SK-N-SH (cell line): Measurements from ENCODE around the gene PTPRD. TPM values are rescaled to one million over a fixed set of nuclear protein-coding genes. Genes with fewer than 3 reads are reported as not detected.

Experiments
- CTCF ChIA-PET: fragments of 300-600, 350-600 bp; formaldehyde crosslinking; extraction: SDS; loops from one replicate; lab custom pipeline; 2021; lab: Yijun Ruan, JAX
- POLR2A ChIA-PET: fragments of 350-600 bp; sonication (Branson Sonifier 250); formaldehyde crosslinking; extraction: SDS; loops from one replicate; lab custom pipeline; 2020; ENCODE audit warnings: antibody characterized with exemption, inconsistent platforms; lab: Yijun Ruan, JAX
- DNase-seq: peaks from one replicate; pipeline ENCODE4 v3.0.0; 2012
- H2AFZ ChIP-seq: fragments of 200-600 bp; sonication (generic); 2 replicates; pipeline ENCODE4 v1.8.1; 2016; ENCODE audit warnings: antibody characterized with exemption, mild to moderate bottlenecking, low read depth
- H3F3A ChIP-seq: fragments of 200-600 bp; sonication (generic); replicated peaks from 2 replicates; pipeline ENCODE3; 2016; ENCODE audit warnings: antibody characterized with exemption, mild to moderate bottlenecking; ENCODE audit not compliant: insufficient read depth
- H3K27ac ChIP-seq, 2 experiments: fragments of 200-500 bp in 1 of 2; fragments of 200-600 bp in 1 of 2; sonication (Bioruptor generic) in 1 of 2; sonication (generic), shearing (Covaris generic) in 1 of 2; 2 replicates each; pipeline versions ENCODE4 v1.5.1 to v1.6.1; 2014 to 2016; ENCODE audit warnings: low read depth in 2 of 2, inconsistent platforms in 1 of 2, low read length in 1 of 2, mild to moderate bottlenecking in 1 of 2, mixed read lengths in 1 of 2
- H3K27me3 ChIP-seq: fragments of 200-600 bp; sonication (generic), shearing (Covaris generic); 2 replicates; pipeline ENCODE4 v1.6.1; 2016; ENCODE audit warnings: mixed run types; ENCODE audit not compliant: insufficient read depth
- H3K36me3 ChIP-seq, 2 experiments: fragments of 200-500 bp in 1 of 2; fragments of 200-600 bp in 1 of 2; sonication (Bioruptor generic) in 1 of 2; sonication (generic) in 1 of 2; replicated peaks in 1 of 2; 2 replicates each; pipeline versions ENCODE3 to v1.5.1; 2014 to 2016; ENCODE audit warnings: low read length in 1 of 2, mild to moderate bottlenecking in 1 of 2; ENCODE audit not compliant: insufficient read depth in 2 of 2, control insufficient read depth in 1 of 2
- H3K4me1 ChIP-seq, 2 experiments: fragments of 200-500 bp in 1 of 2; fragments of 200-600 bp in 1 of 2; sonication (Bioruptor generic) in 1 of 2; sonication (generic), shearing (Covaris generic) in 1 of 2; 2 replicates each; pipeline versions ENCODE4 v1.5.1 to v1.6.1; 2014 to 2016; ENCODE audit warnings: low read depth in 1 of 2, low read length in 1 of 2, mixed run types in 1 of 2; ENCODE audit not compliant: insufficient read depth in 2 of 2, control insufficient read depth in 1 of 2
- H3K4me2 ChIP-seq: fragments of 200-600 bp; sonication (generic), shearing (Covaris generic); 2 replicates; pipeline ENCODE4 v1.6.1; 2017; ENCODE audit warnings: mixed run types
- H3K4me3 ChIP-seq, 2 experiments: fragments of 200-500 bp in 1 of 2; fragments of 200-600 bp in 1 of 2; sonication (Bioruptor generic) in 1 of 2; sonication (generic), shearing (Covaris generic) in 1 of 2; 2 replicates each; pipeline versions ENCODE4 v1.5.1 to v1.8.1; 2014 to 2016; ENCODE audit warnings: low read depth in 2 of 2, inconsistent platforms in 1 of 2, low read length in 1 of 2, mild to moderate bottlenecking in 1 of 2, mixed read lengths in 1 of 2, moderate library complexity in 1 of 2
- H3K79me2 ChIP-seq: fragments of 200-600 bp; sonication (generic); 2 replicates; pipeline ENCODE4 v1.8.1; 2017; ENCODE audit warnings: mild to moderate bottlenecking; ENCODE audit not compliant: insufficient read depth
- H3K9ac ChIP-seq: fragments of 200-600 bp; sonication (generic); 2 replicates; pipeline ENCODE4 v1.6.1; 2017; ENCODE audit warnings: mixed run types
- H3K9me2 ChIP-seq: fragments of 200-600 bp; sonication (generic); 2 replicates; pipeline ENCODE4 v1.6.1; 2017; ENCODE audit warnings: mixed run types
- H3K9me3 ChIP-seq: fragments of 200-600 bp; sonication (generic); 2 replicates; pipeline ENCODE4 v1.6.1; 2017; ENCODE audit warnings: mixed run types, mild to moderate bottlenecking, moderate library complexity
- H4K20me1 ChIP-seq: fragments of 200-600 bp; sonication (generic); 2 replicates; pipeline ENCODE4 v1.6.1; 2017; ENCODE audit warnings: mild to moderate bottlenecking, mixed run types; ENCODE audit not compliant: insufficient read depth
- CHD2 ChIP-seq: fragments of 150-350 bp; IDR thresholded peaks from 2 replicates; pipeline ENCODE4 v1.6.1; 2018; ENCODE audit warnings: low read length; ENCODE audit not compliant: partially characterized antibody
- ELF1 ChIP-seq: IDR thresholded peaks from 2 replicates; pipeline ENCODE4 v1.4.0; 2012
- EP300 ChIP-seq, 2 experiments: IDR thresholded peaks; 2 replicates each; pipeline versions ENCODE4 v1.4.0 to v1.6.1; 2012; ENCODE audit warnings: borderline replicate concordance in 1 of 2, low read depth in 1 of 2, low read length in 1 of 2
- EZH2phosphoT487 ChIP-seq: fragments of 200-600 bp; sonication (generic); IDR thresholded peaks from 2 replicates; pipeline ENCODE4 v1.6.1; 2017; ENCODE audit warnings: low read depth, mixed run types, mild to moderate bottlenecking, antibody characterized with exemption, moderate library complexity, borderline replicate concordance
- FOSL2 ChIP-seq: IDR thresholded peaks from 2 replicates; pipeline ENCODE4 v1.4.0; 2012; ENCODE audit warnings: low read depth, mild to moderate bottlenecking, moderate library complexity, borderline replicate concordance
- FOXJ3 ChIP-seq: sonication (generic); formaldehyde crosslinking; IDR thresholded peaks from 2 replicates; pipeline ENCODE4 v1.5.1; 2020; ENCODE audit warnings: mild to moderate bottlenecking, missing genetic modification reagents
- GABPA ChIP-seq: IDR thresholded peaks from 2 replicates; pipeline ENCODE4 v1.4.0; 2012; ENCODE audit warnings: low read depth, mild to moderate bottlenecking
- GATA2 ChIP-seq: sonication (generic); formaldehyde crosslinking; IDR thresholded peaks from 2 replicates; pipeline ENCODE4 v1.5.0; 2020; ENCODE audit warnings: mild to moderate bottlenecking, missing genetic modification reagents
- JUND ChIP-seq: IDR thresholded peaks from 2 replicates; pipeline ENCODE4 v1.4.0; 2012
- MAX ChIP-seq: IDR thresholded peaks from 2 replicates; pipeline ENCODE4 v1.4.0; 2012; ENCODE audit warnings: low read depth
- MEF2A ChIP-seq: IDR thresholded peaks from 2 replicates; pipeline ENCODE4 v1.4.0; 2012; ENCODE audit warnings: low read depth, borderline replicate concordance
- NFIC ChIP-seq: IDR thresholded peaks from 2 replicates; pipeline ENCODE4 v1.4.0; 2012; ENCODE audit warnings: borderline replicate concordance
- PBX3 ChIP-seq: IDR thresholded peaks from 2 replicates; pipeline ENCODE4; 2012
- POLR2AphosphoS5 ChIP-seq: IDR thresholded peaks from 2 replicates; pipeline ENCODE4 v1.6.1; 2012; ENCODE audit warnings: low read depth, low read length
- RAD21 ChIP-seq: IDR thresholded peaks from 2 replicates; pipeline ENCODE4 v1.6.1; 2012; ENCODE audit warnings: mild to moderate bottlenecking, low read length
- RFX5 ChIP-seq: IDR thresholded peaks from 2 replicates; pipeline ENCODE4 v1.6.1; 2012; ENCODE audit warnings: mild to moderate bottlenecking, improper control_type of control experiment, low read length
- TAF1 ChIP-seq: IDR thresholded peaks from 2 replicates; pipeline ENCODE4 v1.6.1; 2012; ENCODE audit warnings: low read depth, mild to moderate bottlenecking, low read length, moderate library complexity, borderline replicate concordance
- TCF12 ChIP-seq: IDR thresholded peaks from 2 replicates; pipeline ENCODE4 v1.4.0; 2012
- TEAD4 ChIP-seq: IDR thresholded peaks from 2 replicates; pipeline ENCODE4 v1.4.0; 2012; ENCODE audit warnings: mild to moderate bottlenecking, borderline replicate concordance; ENCODE audit not compliant: insufficient read depth
- USF1 ChIP-seq: IDR thresholded peaks from 2 replicates; pipeline ENCODE4 v1.4.0; 2012; ENCODE audit warnings: low read depth, borderline replicate concordance
- USF2 ChIP-seq: fragments of 150-350 bp; IDR thresholded peaks from 2 replicates; pipeline ENCODE4 v1.6.1; 2017; ENCODE audit warnings: antibody characterized with exemption, low read length, low read depth, borderline replicate concordance
- YY1 ChIP-seq: IDR thresholded peaks from 2 replicates; pipeline ENCODE4 v1.4.0; 2012; ENCODE audit warnings: low read depth, mild to moderate bottlenecking
- WGBS: methylation state at CpG from one replicate; pipeline ENCODE4 v1.1.6; 2017; ENCODE audit warnings: low lambda C conversion rate; 5-methylcytosine and 5-hydroxymethylcytosine counted together
- polyA plus RNA-seq, 3 experiments: library from polyadenylated mRNA; depleted of rRNA; stranded (reverse); fragments of >200 nt; gene quantifications; 2 replicates each; pipeline ENCODE4 v1.2.3, GENCODE V29; 2012
- TF ChIP-seq, protein P1 (sequence below): IDR thresholded peaks from 2 replicates; pipeline ENCODE4 v1.6.1; 2012; ENCODE audit warnings: mild to moderate bottlenecking, low read depth, low read length, moderate library complexity

PTPRD gene
- polyA plus RNA-seq, 1 of the 3 experiments (the other 2 are of a cell fraction), result 0.15 TPM

DNA sequence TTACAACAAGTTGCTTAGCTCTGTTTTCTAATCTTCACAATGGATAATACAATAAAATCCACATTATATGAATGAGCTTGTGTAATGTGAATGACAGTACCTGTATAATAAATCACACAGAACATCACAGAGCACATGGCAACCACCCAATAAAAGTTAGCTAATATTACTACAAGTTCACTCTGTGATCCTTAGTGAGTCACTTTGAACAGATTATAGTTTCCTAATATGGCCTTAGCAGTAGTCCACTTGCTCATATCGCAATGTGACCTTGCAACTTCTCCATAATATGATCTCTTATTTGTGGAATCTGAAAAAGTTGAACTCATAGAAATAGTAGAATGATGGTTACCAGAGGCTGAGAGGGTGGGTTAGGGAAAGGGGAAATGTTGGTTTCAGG is 361.3 kb downstream of the PTPRD start:
- POLR2A ChIA-PET, result no interaction called here

DNA sequence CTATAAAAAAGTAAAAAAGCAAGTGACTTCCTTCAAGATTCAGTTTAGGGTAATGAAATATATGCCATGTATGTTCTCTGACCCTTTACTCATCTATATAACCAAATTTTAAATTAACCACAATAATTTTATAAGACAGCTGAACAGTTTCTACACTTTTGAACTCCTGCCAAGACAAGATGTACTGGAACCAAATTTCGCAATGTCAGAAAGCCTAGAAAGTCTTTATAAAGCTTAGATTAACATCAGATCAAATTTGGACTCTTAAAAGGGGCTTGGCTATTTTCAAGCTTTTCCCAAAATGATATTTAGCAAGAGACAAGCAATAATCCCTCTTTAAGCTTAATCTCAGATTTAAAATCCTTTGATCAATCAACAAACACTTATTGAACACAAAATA is 362.6 kb downstream of the PTPRD start:
- DNase-seq, result no peak
- no peaks in the 10 kb centered on the region for H3K4me1 ChIP-seq
- H3K9ac ChIP-seq, result no peak overlapping the region
- CTCF ChIA-PET, result no interaction called here
- no peak overlapping the region for H3K4me2 ChIP-seq
- H3K9me2 ChIP-seq, result no peaks in the 10 kb centered on the region
- WGBS, result 16% methylated on average over 1 of the region's 1 CpG
- H2AFZ ChIP-seq, result no peak overlapping the region
- H3K36me3 ChIP-seq, result no peaks in the 10 kb centered on the region
- no peaks in the 10 kb centered on the region for H4K20me1 ChIP-seq
- no peaks in the 10 kb centered on the region for H3K27me3 ChIP-seq
- POLR2A ChIA-PET, result no interaction called here
- no peaks in the 10 kb centered on the region for H3F3A ChIP-seq
- no peaks in the 10 kb centered on the region; the same call in 1 of the 2 replicates for H3K9me3 ChIP-seq
- no peak overlapping the region for H3K27ac ChIP-seq
- no peak overlapping the region for H3K4me3 ChIP-seq
- no peaks in the 10 kb centered on the region for H3K79me2 ChIP-seq
- TF ChIP-seq JUND (no peak), CHD2 (no peak), NFIC (no peak), USF1 (no peak), RFX5 (no peak), EZH2phosphoT487 (no peak), TEAD4 (no peak), MAX (no peak), EP300 (IDR thresholded peaks at IDR 0.05; ENCODE audit: borderline replicate concordance in 1 of 2, low read depth in 1 of 2, low read length in 1 of 2) (no peak), PBX3 (no peak)
- TF ChIP-seq, protein P1, sequence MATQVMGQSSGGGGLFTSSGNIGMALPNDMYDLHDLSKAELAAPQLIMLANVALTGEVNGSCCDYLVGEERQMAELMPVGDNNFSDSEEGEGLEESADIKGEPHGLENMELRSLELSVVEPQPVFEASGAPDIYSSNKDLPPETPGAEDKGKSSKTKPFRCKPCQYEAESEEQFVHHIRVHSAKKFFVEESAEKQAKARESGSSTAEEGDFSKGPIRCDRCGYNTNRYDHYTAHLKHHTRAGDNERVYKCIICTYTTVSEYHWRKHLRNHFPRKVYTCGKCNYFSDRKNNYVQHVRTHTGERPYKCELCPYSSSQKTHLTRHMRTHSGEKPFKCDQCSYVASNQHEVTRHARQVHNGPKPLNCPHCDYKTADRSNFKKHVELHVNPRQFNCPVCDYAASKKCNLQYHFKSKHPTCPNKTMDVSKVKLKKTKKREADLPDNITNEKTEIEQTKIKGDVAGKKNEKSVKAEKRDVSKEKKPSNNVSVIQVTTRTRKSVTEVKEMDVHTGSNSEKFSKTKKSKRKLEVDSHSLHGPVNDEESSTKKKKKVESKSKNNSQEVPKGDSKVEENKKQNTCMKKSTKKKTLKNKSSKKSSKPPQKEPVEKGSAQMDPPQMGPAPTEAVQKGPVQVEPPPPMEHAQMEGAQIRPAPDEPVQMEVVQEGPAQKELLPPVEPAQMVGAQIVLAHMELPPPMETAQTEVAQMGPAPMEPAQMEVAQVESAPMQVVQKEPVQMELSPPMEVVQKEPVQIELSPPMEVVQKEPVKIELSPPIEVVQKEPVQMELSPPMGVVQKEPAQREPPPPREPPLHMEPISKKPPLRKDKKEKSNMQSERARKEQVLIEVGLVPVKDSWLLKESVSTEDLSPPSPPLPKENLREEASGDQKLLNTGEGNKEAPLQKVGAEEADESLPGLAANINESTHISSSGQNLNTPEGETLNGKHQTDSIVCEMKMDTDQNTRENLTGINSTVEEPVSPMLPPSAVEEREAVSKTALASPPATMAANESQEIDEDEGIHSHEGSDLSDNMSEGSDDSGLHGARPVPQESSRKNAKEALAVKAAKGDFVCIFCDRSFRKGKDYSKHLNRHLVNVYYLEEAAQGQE, result no peak

More for the DNA sequence above, 361.3 kb downstream of the PTPRD start:
- Histone ChIP-seq H3K27me3 (no peaks in the 10 kb centered on the region), H2AFZ (no peak overlapping the region), H3K36me3 (no peaks in the 10 kb centered on the region), H3K9me2 (no peaks in the 10 kb centered on the region), H3K4me2 (no peak overlapping the region), H3K4me3 (no peak overlapping the region), H3K27ac (no peak overlapping the region), H3K9ac (no peak overlapping the region)
- TF ChIP-seq TCF12 (no peak), EZH2phosphoT487 (no peak), FOXJ3 (no peak), ELF1 (no peak), PBX3 (no peak), TAF1 (no peak), MEF2A (no peak), GABPA (no peak), USF2 (no peak), GATA2 (CRISPR knock-in tag) (no peak), POLR2AphosphoS5 (no peak), RAD21 (no peak), JUND (no peak), FOSL2 (no peak), YY1 (no peak)
- TF ChIP-seq, all 33 proteins: peak for 0
- Histone ChIP-seq H3F3A (no peaks in the 10 kb centered on the region), H3K4me1 (no peaks in the 10 kb centered on the region), H3K79me2 (no peaks in the 10 kb centered on the region), H4K20me1 (no peaks in the 10 kb centered on the region), H3K9me3 (no peaks in the 10 kb centered on the region; the same call in 1 of the 2 replicates)
- CTCF ChIA-PET, result no interaction called here
- no peak for DNase-seq
- 31% methylated on average over 1 of the region's 1 CpG for WGBS
